NCI-H1694 treated with DMSO at 0.1 percent for 48 hours (cell line): ENCODE results near the gene UGGT2.
"Not testable (repeated sequence)": the region's sequence is repeated elsewhere in the genome, so short reads cannot be mapped to it uniquely, and the experiment has no call there.

ENCODE experiments used
- DNase-seq: peaks from one replicate; lab custom pipeline; 2025; lab: John Stamatoyannopoulos, UW

The UGGT2 gene

DNA sequence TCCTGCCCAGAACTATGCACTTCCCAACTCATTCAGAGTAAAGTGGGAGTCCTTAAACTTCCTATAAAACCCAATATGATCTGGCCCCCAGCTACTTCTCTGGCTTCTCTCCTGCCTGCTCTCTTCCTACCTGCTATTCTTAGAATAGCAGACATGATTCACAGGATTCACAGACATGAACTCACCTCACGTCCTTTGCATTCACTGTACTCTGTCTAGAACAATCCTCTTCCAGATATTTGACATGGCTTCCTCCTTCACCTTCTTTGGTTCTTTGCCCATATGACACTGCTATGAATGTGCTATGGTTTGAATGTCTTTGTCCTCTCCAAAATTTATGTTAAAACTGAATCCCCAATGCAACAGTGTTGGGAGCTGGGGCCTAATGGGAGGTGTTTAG is 154.9 kb downstream of the UGGT2 start:
- no peak for DNase-seq

DNA sequence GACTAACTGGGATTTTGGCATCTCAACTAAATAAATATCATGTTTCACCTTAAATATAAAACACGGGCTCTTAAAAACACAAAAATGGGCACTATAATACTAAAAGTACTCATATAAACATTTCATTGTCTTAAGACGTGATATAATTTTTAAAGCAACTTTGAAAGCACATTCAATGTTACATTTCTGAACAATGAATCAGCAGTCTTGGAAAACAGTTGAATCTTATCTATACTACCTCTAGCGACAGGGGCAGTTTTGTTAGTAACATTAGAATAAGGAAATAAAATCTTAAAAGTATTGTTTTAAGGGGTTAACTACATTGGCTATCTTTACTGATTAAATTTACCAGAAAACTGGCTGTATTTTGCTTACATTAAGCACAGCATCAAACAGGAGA is 156.9 kb downstream of the UGGT2 start:
- no peak for DNase-seq

DNA sequence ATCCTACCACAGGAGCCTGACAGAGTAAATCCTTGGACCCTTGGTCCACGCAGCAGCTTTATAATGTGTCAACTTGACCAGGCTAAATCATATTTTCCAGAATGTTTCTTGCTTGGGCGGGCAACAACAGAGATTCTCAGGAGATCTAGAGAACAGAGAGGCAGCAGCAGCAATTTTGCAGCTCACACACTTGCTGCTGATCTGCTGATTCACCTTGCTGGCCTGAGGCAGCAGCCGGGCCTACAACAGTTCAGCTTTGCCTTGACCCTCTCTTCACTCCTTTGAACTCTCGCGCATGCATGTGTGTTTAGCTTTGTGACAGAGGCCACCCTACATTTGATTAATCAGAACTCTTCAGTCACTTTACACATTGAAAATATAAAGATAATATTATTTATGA is 159.3 kb downstream of the UGGT2 start:
- no peak for DNase-seq

DNA sequence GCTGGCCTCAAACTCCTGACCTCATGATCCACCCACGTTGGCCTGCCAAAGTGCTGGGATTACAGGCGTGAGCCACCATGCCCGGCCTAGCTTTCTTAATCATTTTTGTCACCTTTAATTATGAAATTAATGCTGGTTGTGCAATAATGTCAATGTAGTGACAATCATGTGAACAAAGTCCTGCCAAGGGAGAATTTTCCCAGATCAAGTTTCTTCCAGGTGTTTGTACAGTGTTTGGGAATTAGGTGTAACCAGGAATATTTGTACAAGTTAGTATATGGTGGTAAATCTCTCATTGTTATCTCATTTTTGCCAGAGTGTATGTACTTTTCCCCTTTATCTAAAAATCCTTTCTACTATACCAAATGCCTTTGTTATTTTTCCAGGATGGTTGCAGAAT is 171.1 kb downstream of the UGGT2 start:
- DNase-seq, result no peak

DNA sequence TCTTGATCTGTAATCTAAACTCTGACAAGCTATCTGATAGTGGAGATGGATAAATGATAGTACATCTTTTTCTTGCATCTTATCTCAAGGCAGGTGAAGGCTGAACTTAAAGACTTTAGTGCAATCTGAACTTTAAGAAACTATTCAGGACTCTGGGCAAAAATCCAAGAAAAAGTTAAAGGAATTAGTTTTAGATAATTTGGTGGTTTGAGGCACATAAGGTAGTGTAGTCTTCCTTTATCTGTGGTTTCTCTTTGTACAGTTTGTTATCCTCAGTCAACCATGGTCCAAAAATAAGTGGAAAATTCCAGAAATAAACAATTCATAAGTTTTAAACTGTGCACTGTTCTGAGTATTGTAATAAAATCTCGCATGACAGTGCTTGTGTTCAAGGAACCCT is 172.9 kb downstream of the UGGT2 start:
- no peak for DNase-seq

DNA sequence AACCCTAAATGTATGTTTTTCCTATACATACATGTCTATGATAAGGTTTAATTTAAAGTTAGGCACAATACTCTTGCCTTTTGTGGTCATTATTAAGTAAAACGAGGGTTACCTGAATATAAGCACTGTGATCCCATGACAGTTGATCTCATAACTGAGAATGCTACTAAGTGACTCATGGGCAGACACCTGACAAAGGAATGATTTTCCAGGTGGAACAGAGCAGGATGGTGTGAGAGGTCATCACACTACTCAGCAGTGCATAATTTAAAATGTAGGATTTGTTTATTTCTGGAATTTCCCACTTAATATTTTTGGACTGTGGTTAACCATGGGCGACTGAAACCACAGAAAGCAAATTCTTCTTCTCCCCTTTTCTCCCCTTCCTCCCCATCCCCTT is 178.9 kb downstream of the UGGT2 start:
- no peak for DNase-seq

DNA sequence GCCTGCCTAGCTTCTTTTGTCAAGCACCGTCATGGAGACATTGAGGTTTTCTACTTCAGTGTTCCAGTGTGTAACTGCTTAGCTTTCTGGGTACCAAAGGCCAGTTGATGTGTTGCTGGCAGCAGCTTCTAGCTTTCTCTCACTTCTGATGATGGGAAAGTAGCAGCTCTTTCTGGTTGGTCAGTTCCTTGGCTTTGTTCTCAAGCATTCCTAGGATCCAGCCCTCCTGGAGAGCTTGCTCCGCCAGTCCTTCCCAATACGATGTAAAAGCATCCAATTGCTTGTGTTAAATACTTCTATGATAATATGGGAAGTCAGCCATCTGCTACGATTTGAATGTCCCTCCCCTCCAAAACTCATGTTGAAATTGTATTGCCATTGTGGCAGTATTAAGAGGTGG is 182.8 kb downstream of the UGGT2 start:
- no peak for DNase-seq

DNA sequence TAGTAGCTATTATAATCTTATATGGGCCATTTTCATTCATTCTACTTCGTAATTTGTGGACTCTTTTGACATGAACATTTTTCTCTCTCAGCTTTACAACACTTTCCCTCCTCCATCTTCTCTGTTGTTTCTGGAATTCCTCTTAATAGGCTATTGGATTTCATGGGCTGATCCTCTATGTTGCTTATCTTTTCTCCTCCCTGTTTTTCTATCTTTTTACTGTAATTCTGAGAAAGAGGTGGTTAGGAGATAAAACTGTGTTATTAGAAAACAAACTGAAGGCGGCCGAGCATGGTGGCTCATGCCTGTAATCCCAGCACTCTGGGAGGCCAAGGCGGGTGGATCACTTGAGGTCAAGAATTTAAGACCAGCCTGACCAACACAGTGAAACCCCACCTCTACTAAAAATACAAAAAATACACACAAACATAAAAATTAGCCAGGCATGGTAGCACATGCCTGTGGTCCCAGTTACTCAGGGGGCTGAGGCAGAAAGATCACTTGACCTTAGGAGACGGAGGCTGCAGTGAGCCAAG is 188.1 kb downstream of the UGGT2 start:
- no peak for DNase-seq

DNA sequence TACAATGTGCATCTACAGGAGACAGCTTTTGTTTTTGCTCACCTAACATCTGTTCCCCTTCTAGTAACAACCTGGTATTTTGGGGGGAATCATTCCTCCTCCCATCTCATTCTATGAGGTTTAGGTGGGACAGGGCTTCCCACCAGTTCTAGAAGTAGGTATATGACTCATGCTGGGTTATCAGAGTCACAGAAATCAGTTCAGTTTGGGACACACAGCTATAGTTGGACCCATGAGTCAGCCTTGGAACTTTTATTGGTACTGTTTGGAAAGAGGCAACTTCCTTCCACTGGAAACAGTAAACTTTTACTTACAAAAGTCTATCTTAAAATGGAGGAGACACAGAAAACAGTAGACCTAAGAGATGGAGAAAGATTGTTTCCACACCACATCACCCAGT is 190.8 kb downstream of the UGGT2 start:
- DNase-seq, result no peak

DNA sequence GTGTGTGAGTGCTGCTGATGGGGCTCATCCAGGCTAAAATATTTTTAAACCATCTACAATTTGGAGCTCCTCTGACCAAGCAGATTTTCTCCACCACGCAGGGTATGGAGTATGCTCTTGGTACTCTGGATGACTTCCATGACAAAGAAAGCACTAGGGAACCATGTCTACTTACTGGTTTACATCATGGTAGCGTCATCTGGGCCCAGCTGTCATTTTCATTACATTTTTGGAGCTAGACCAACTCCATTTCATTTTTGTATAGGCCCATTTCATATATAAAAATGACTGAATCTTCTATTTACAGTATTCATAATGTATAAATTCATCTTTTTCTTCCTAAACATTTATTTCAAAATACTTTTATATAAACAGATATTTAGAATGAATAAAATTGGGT is 191.9 kb downstream of the UGGT2 start:
- no peak for DNase-seq

DNA sequence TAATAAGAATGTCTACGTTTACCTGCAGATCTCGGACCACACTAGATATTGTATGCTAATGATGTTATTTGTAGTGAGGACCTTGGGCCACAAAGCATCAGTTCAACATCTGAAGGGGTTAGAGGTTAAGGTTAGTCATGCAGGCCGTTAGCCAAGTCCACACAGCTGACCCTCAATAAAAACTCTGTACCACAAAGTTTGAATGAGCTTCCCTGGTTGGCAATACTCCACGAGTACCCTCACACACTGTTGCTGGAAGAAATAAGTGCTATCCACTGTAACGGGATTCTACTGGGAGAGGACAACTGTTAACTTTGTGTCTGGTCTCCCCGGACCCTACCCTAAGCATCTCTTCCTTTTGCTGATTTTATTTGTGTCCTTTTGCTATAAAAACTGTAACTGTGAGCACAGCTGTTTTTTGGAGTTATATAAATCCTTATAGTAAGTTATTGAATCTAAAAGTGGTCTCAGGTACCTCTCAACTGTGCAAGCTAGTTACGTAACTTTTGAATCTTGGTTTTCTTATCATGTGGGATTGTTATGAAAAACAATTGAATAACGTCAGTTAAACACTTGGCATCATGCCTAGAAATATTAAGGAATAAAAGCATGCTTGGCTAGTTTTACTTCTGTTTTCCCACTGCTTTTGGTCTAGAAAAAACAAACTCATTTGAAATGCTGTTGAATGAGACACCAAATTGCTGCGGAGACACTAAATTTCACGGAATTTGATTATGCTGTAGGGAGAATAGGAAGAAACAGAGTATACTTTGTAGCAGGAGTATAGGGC is 194.7 kb downstream of the UGGT2 start:
- DNase-seq, result no peak

DNA sequence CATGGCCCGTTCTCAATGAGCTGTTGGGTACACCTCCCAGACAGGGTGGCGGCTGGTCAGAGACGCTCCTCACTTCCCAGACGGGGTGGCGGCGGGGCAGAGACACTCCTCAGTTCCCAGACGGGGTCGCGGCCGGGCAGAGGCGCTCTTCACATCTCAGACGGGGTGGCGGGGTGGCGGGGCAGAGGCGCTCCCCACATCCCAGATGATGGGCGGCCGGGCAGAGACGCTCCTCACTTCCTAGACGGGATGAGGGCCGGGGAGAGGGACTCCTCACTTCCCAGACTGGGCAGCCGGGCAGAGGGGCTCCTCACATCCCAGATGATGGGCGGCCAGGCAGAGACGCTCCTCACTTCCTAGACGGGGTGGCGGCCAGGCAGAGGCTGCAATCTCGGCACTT is 207.5 kb downstream of the UGGT2 start:
- DNase-seq, result not testable (repeated sequence)

DNA sequence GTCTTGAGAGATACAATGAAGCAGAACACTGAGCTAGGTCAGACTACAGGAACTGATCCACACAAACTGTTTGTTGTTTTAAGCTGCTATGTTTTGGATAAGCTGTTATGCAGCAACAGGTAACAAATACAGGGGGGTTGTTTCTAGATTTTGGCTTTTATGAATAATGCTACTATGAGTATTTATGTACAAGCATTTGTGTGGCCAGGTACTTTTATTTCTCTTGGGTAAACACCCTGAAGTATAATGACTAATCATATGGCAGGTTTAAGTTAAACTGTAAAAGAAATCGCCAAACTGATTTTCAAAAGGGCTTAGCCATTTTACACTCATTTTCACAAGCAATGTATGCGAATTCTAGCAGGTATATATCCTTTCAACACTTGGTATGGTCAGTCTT is 210.3 kb downstream of the UGGT2 start:
- DNase-seq, result no peak

DNA sequence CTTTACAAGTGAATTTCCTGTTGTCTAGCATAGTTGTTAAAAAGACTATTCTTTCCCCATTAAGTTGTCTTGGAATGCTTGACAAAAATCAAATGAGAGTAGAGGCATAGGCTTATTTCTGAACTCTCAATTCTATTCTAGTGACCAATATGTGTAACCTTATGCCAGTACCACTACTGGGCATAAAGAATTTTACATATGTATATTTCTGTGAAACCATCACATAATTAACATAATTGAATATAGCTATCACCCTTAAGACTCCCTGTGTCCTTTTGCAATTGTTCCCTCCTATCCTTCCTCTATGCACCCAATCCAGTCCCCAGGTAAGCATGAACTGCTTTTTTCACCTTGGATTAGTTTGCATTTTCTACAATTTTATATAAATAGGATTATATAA is 211.3 kb downstream of the UGGT2 start:
- DNase-seq, result no peak

DNA sequence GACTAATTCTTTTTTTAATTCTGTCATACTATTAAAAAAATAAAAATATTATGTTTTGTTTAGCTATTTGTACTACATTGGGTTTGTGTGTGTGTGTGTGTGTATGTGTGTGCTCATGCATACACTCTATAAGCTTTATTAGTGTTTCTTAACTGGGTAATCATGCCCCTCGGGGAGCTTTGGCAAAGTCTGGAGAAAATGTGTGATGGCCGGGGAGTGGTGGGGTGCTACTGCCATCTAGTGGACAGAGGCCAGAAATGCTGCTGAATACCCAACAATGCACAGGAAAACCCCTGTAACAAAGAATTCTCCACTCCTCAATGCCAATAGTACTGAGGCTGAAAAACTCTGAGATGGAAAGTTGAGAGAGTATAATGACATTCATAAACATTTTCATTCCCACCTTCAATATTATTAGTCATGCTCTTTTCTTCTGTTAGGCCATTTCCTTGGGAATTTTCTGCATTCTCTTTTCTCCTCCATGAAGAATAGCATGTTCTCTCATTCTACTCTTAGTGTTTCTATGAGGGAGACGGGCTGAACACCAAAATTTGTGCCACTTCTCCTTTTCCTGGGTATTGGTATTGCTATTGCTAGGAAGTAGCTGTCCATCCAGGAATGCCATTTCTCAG is 219.0 kb downstream of the UGGT2 start:
- DNase-seq, result peak; percentile 63

DNA sequence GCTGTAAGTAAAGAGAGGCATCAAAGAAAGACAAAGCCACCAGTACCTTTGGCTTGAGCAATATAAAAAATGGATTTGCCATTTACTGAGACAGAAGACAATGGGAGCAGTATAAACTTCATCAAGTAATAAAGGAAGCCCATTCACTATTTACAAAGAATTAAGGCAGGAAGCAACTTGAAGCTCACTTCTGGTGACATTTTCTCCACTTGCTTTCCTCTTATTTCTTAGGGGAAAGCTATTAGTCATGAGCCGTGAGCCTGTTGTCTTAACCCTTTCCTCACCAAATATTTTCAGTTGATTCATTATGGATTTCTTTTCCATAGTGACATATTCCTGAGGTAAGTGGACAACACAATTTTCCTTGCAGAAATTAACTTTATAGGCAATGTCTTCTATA is 219.5 kb downstream of the UGGT2 start:
- DNase-seq, result no peak

DNA sequence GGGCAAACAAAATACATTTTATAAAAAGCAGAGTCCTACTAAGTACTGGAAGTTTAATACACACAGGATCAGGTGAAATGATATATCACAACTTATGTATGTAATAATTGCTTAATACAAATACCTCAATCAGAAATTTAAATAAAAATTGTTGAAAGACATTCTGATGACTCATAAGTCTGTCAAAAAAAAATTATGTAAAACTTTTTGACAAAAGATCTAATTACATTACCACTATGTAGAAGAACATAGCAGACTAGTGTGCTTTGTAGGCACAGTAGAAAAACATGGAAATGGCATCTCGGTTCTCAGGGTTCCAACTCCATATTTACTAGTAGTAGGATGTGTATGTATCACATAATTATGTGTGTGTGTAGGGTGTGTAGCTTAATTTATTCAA is 220.1 kb downstream of the UGGT2 start:
- no peak for DNase-seq

DNA sequence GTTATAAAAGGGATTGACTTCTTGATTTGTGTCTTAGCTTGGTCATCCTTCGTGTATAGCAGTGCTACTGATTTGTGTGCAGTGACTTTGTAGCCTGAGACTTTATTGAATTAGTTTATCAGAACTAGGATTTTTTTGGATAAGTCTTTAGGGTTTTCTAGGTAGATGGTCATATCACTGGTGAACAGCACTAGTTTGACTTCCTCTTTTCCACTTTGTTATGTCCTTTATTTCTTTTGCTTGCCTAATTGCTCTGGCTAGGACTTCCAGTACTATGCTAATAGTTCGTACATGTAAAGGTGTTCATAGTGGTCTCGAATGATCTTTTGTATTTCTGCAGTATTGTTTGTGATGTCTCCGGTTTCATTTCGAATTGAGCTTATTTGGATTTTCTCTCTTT is 230.9 kb downstream of the UGGT2 start:
- DNase-seq, result no peak

DNA sequence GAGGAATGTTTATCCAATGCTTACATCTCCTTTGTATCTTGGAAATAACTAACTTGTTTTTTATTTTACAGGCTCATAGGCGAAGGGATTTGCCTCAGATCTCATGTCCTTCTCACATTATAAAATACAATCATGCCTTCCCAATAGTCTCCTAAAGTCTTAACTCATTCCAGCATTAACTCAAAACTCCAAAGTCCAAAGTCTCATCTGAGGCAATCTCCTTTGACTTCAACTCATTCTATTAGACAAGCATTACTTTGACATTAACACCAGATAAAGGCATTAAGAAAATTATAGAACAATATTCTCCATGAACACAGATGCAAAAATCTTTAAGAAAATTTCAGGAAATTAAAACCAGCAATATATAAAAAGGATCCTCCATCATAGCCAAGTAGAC is 238.7 kb downstream of the UGGT2 start:
- no peak for DNase-seq

DNA sequence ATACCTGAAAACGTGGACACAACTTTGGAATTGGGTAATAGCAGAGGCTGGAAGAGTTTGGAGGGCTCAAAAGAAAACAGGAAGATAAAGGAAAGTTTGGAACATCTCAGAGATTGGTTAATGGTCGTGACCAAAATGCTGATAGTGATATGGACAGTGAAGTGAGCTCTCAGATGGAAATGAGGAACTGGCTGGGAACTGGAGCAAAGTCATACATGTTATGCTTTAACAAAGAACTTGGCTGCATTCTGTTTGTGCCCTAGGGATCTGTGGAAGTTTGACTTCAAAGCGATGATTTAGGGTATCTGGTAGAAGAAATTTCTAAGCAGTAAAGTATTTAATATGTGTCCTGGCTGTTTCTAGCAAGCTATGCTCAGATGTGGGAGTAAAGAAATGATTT is 240.1 kb downstream of the UGGT2 start:
- no peak for DNase-seq

DNA sequence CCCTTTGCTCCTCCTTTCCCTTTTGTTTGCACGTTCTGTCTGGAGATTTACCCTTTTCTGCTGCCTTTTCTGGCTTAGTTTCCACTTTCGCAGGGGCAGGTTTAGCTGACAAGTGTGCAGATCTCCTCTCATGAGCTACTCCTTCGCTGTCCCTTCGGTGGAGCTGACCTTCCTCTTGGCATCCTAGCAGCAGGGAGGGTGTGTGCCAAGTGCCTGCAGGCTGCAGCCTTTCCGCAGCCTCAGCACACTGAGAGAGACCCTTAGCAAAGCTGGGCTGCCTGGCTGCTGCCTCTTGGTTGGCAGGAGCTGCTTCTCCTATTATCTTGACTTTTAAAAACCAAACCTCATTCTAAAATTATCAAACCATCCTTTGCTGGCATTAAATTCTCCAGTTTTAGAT is 243.8 kb downstream of the UGGT2 start:
- DNase-seq, result no peak

DNA sequence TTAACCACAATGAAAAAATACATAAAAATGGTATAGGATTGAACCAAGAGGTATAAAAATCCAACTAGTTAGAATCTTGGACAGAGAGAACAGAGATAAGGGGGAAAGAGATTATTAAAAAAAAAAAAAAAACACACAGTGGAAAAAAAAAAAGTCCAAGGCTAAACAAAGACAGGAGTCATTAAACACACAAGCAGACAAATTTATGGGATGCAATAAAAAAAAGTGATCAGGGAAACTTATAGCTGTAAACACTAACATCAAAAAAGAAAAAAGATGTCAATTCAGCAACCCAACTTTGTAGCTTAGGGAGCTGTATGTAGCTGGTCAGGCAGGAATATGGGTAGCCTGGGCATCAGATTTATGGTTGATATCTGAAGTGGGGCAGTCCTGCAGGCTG is 247.3 kb downstream of the UGGT2 start:
- DNase-seq, result no peak

DNA sequence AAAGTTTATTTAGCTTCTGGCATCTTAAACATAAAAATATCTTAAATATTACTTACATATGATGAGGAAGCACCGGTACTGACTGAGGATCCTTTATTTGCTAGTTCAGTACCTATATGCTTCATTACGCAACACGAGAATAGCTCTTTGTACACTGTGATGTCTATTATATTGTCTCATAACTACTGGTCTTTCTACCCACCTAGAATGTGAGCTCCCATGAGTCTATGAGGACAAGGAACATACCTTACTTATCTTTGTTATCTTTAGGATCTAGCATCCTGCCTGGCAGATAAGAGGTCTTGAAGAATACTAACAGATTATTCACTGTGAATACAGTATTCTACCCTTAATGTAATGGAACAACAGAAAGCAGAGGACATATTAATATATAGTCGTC is 251.4 kb downstream of the UGGT2 start:
- no peak for DNase-seq

DNA sequence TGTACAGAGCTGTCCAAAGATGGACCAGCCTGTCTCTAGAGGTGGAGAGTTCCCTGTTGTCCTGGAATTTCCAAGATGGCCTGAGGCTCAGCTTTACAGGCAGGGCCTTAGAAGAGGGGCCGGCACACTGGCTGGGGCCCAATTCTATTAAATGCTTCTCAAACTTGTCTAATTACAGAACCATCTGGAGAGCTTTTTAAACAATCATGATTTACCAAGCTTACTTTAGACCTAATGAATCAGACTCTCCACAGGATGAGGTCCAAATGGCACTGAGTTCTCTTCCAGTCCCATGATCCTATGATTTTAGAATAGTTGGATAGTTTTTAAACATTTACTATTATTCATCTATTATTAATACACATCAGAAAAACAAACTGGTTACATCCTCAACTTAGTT is 252.8 kb downstream of the UGGT2 start:
- no peak for DNase-seq
